ENCODE data around the gene CD300A. TPM values are rescaled to one million over a fixed set of nuclear protein-coding genes. Genes with fewer than 3 reads are reported as not detected.

CD300A gene
- total RNA-seq, 1 donor, result not detected

DNA sequence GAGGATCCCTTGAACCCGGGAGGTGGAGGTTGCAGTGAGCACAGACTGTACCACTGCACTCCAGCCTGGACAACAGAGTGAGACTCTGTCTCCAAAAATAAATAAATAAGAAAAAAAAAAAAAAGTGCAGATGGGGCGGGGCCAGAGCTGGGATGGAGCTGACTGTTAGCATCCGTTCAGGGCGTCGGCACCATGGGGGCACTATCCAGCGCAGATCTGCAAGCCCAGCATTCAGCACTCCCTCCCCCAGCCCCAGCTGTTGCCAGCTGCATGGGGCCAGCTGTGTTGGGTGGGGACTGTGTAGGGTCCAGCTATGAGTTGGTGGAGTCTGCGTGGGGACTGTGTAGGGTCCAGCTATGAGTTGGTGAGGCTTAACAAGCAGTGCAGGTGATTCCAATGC, 21.3 kb upstream of the CD300A start:
- TF ChIP-seq, protein P1, sequence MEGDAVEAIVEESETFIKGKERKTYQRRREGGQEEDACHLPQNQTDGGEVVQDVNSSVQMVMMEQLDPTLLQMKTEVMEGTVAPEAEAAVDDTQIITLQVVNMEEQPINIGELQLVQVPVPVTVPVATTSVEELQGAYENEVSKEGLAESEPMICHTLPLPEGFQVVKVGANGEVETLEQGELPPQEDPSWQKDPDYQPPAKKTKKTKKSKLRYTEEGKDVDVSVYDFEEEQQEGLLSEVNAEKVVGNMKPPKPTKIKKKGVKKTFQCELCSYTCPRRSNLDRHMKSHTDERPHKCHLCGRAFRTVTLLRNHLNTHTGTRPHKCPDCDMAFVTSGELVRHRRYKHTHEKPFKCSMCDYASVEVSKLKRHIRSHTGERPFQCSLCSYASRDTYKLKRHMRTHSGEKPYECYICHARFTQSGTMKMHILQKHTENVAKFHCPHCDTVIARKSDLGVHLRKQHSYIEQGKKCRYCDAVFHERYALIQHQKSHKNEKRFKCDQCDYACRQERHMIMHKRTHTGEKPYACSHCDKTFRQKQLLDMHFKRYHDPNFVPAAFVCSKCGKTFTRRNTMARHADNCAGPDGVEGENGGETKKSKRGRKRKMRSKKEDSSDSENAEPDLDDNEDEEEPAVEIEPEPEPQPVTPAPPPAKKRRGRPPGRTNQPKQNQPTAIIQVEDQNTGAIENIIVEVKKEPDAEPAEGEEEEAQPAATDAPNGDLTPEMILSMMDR (IDR thresholded peaks at IDR 0.05; ENCODE audit: insufficient read depth, low read length), result no peak
- DNase-seq (ENCODE audit: low read depth), result no peak
- no peak overlapping the region for H3K4me3 ChIP-seq (ENCODE audit: low read depth, low read length)

DNA sequence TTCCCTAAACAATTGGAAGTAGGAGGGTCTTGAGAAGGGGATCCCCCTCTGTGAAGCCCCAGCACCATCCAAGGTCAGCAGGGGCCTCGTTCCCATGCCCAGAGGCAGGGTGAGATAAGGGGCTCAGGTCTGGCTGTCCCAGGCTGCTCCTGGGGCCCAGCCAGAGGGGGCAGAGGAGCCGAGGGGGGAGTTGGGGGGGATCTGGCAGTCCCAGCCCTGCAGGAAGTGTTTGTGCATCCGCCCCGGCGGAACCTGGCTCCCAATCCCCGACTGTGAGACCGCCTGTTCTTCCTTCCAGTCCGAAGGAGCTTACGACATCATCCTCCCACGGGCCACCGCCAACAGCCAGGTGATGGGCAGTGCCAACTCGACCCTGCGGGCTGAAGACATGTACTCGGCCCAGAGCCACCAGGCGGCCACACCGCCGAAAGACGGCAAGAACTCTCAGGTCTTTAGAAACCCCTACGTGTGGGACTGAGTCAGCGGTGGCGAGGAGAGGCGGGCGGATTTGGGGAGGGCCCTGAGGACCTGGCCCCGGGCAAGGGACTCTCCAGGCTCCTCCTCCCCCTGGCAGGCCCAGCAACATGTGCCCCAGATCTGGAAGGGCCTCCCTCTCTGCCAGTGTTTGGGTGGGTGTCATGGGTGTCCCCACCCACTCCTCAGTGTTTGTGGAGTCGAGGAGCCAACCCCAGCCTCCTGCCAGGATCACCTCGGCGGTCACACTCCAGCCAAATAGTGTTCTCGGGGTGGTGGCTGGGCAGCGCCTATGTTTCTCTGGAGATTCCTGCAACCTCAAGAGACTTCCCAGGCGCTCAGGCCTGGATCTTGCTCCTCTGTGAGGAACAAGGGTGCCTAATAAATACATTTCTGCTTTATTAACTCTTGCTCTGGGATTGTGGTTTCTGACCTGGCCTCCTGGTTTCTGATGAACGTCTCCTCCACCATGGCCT, 19.6 kb upstream of the CD300A start:
- TF ChIP-seq, protein P1 (IDR thresholded peaks at IDR 0.05; ENCODE audit: insufficient read depth, low read length), result no peak
- H3K4me3 ChIP-seq (ENCODE audit: low read depth, low read length), result no peak overlapping the region
- DNase-seq (ENCODE audit: low read depth), result no peak

DNA sequence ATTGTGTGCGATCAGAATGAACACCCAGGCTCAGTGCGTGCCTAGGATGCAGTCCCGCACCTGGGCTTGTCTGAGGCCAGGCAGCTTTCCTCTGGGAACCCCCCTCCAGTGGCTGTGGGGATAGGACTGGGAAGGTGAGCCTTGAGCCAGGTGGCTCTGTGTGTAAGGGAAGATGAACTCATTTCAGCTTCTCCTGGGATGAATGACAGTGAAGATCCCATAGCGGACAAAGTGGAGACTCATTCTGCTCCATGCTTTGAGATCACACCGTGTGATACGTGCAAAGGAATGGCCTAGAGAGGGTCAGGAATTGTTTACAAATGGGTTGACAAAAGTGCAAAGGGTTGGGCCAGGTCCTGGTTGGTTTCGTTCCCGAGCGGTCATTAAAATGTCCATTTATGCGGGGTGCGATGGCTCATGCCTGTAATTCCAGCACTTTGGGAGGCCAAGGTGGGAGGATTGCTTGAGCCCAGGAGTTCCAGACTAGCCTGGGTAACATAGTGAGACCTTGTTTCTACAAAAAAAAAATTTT, 18.7 kb upstream of the CD300A start:
- DNase-seq (ENCODE audit: low read depth), result no peak
- TF ChIP-seq, protein P1 (IDR thresholded peaks at IDR 0.05; ENCODE audit: insufficient read depth, low read length), result no peak
- H3K4me3 ChIP-seq (ENCODE audit: low read depth, low read length), result no peak overlapping the region

DNA sequence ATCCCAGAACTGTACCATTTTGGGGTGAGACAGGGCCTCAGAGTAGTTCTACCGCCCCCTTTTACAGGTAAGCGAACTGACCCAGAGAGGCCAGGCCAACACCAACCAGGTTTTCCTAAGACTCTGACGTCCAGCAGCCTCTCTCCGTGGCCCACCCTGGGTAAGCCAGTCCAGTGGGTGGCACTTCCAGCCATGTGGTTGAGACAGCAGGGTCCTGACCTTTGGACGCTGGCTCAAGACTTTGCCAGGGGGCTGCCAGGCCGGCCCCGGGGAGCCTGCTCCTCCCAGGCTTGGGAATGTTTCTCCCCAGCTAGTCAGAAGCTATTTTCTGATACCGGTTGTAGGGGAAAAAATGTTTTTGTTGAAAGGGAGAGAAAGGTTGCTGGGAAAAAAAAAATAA, 17.7 kb upstream of the CD300A start:
- no peak for DNase-seq (ENCODE audit: low read depth)
- TF ChIP-seq, protein P1 (IDR thresholded peaks at IDR 0.05; ENCODE audit: insufficient read depth, low read length), result no peak
- no peak overlapping the region for H3K4me3 ChIP-seq (ENCODE audit: low read depth, low read length)

DNA sequence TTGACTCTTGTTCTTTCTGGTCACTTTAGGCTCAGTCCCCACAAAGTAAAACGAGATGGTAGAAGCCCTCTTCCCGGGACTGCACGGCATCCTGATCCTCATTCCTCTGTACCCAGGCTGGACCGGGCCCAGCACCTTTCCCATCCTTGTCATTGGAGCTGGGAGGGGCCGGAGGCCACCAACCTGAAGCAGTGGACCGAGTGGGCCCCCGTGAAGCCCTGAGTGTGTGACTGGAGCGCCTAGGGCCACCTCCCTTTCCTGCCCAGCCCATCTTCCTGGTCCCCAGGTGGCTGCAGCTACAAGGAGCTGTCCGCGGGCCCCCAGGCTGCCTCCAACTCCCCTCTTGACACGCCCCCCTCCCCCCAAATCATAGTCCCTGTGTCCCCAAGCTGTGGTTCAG, 17.1 kb upstream of the CD300A start:
- H3K4me3 ChIP-seq (ENCODE audit: low read depth, low read length), result no peak overlapping the region
- TF ChIP-seq, protein P1 (IDR thresholded peaks at IDR 0.05; ENCODE audit: insufficient read depth, low read length), result no peak
- DNase-seq (ENCODE audit: low read depth), result no peak

DNA sequence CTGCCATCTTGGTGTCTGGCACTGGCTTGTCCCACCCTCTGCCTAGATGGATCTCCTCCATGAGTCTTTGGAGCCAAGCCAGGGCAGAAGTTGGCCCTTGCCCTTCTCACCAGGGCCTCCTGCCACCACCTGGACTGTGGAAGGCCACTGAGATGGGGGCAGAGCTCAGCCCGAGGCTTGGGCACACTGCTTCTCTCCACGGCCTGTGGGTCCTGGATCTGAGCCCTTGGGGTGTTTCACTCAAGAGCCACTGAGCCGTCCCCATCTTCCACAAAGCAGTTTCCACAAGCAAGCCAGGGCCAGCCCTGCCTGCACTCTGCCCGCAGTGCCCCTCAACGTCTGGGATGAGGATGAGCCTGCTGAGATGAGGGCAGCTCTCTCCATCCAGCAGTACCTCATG, 16.7 kb upstream of the CD300A start:
- no peak overlapping the region for H3K4me3 ChIP-seq (ENCODE audit: low read depth, low read length)
- TF ChIP-seq, protein P1 (IDR thresholded peaks at IDR 0.05; ENCODE audit: insufficient read depth, low read length), result no peak
- DNase-seq (ENCODE audit: low read depth), result no peak
